K562 (cell line): ENCODE results near the gene SF3B1.

ENCODE experiments used
- CTCF ChIP-seq, 3 experiments: IDR thresholded peaks in 2 of 3; conservative IDR thresholded peaks in 1 of 3; 2 replicates each; pipeline ENCODE4 v1.5.1; 2011 to 2012; ENCODE audit warnings: low read length in 3 of 3, mild to moderate bottlenecking in 3 of 3, control low read depth in 2 of 3, improper control_type of control experiment in 1 of 3, inconsistent platforms in 1 of 3, low read depth in 1 of 3, mixed read lengths in 1 of 3, moderate library complexity in 1 of 3; ENCODE audit not compliant: insufficient read depth in 2 of 3
- EZH2 ChIP-seq: IDR thresholded peaks from 2 replicates; pipeline ENCODE4 v1.6.1; 2012; ENCODE audit warnings: low read depth, mild to moderate bottlenecking, inconsistent platforms, low read length, borderline replicate concordance
- HDAC6 ChIP-seq: IDR thresholded peaks from 2 replicates; pipeline ENCODE4 v1.6.1; 2012; ENCODE audit warnings: low read depth, mild to moderate bottlenecking, control low read depth, inconsistent platforms, low read length, moderate library complexity
- KHSRP ChIP-seq: fragments of 450-650 bp; IDR thresholded peaks from 2 replicates; pipeline ENCODE4 v1.6.1; 2017
- KLF6 ChIP-seq: fragments of 250-450 bp; sonication (Bioruptor Pico); IDR thresholded peaks from 2 replicates; pipeline ENCODE4 v1.4.0; 2020; ENCODE audit warnings: mild to moderate bottlenecking, moderate library complexity, borderline replicate concordance
- MAX ChIP-seq: sonication (generic); formaldehyde crosslinking; IDR thresholded peaks from 2 replicates; pipeline ENCODE4 v1.9.0; 2022; ENCODE audit warnings: mild to moderate bottlenecking, missing genetic modification reagents
- POLR2A ChIP-seq: fragments of 450-650 bp; conservative IDR thresholded peaks from 2 replicates; pipeline ENCODE4 v1.6.1; 2016
- POLR2AphosphoS5 ChIP-seq: IDR thresholded peaks from 2 replicates; pipeline ENCODE4 v1.6.1; 2011; ENCODE audit warnings: mild to moderate bottlenecking, low read depth, low read length, moderate library complexity; ENCODE audit not compliant: control insufficient read depth, insufficient read depth
- POU5F1 ChIP-seq: fragments of 150-350 bp; IDR thresholded peaks from 2 replicates; pipeline ENCODE4 v1.6.1; 2014; ENCODE audit warnings: borderline replicate concordance, low read length, low read depth, mild to moderate bottlenecking; ENCODE audit not compliant: partially characterized antibody
- THRA ChIP-seq: fragments of 450-650 bp; IDR thresholded peaks from 2 replicates; pipeline ENCODE4 v1.6.1; 2017; ENCODE audit warnings: mild to moderate bottlenecking, moderate library complexity
- YY1 ChIP-seq, 3 experiments: IDR thresholded peaks; 2 replicates each; pipeline ENCODE4 v1.6.1; 2011; ENCODE audit warnings: low read length in 2 of 3, mild to moderate bottlenecking in 2 of 3, moderate library complexity in 2 of 3, borderline replicate concordance in 1 of 3, control low read depth in 1 of 3, low read depth in 1 of 3; ENCODE audit not compliant: insufficient read depth in 3 of 3, insufficient replicate concordance in 2 of 3, control insufficient read depth in 1 of 3, insufficient read length in 1 of 3; ENCODE audit errors: extremely low read depth in 1 of 3

- no peak for TF ChIP-seq KHSRP
- no peak for TF ChIP-seq CTCF (IDR thresholded peaks at IDR 0.05 in 2 of 3, conservative IDR thresholded peaks at IDR 0.05 in 1 of 3; ENCODE audit: insufficient read depth in 2 of 3, low read depth in 1 of 3, low read length in 3 of 3)
- TF ChIP-seq POU5F1: no peak
- no peak for TF ChIP-seq POLR2A
- no peak for TF ChIP-seq YY1 (IDR thresholded peaks at IDR 0.05; ENCODE audit: borderline replicate concordance in 1 of 3, control insufficient read depth in 1 of 3, extremely low read depth in 1 of 3, insufficient read depth in 3 of 3, insufficient read length in 1 of 3, insufficient replicate concordance in 2 of 3, low read depth in 1 of 3, low read length in 2 of 3)
- TF ChIP-seq POLR2AphosphoS5: no peak
- TF ChIP-seq KLF6 (CRISPR knock-in tag): no peak
- TF ChIP-seq EZH2: no peak
- no peak for TF ChIP-seq THRA
- no peak for TF ChIP-seq MAX (CRISPR knock-in tag)
- no peak for TF ChIP-seq HDAC6
Measured at GRCh38 chr2:197414515-197414914, 20.3 kb downstream of the SF3B1 start.
